HG03039 (cell line): ENCODE measurements around the gene HOXC12.

Source experiments
- ATAC-seq: cut with Tn5 transposase; IDR thresholded peaks from one replicate; pipeline ENCODE4 v1.9.1; 2021; ENCODE audit warnings: mild to moderate bottlenecking, moderate library complexity; ENCODE audit not compliant: unreplicated experiment

The HOXC12 gene

GRCh38 chr12:53954694-53955035 is at the start of gene HOXC12:
TSS of gene HOXC12 (plus strand) at chr12:53954903. CDS start at chr12:53954930, 27 bp downstream.
- no peak for ATAC-seq

- ATAC-seq: no peak
Measured at GRCh38 chr12:53907103-53907502, 47.6 kb upstream of the HOXC12 start.

GRCh38 chr12:53916788-53917655 is 37.7 kb upstream of the HOXC12 start:
- ATAC-seq: no peak

GRCh38 chr12:53924521-53925405 is 29.9 kb upstream of the HOXC12 start:
- no peak for ATAC-seq

DNA sequence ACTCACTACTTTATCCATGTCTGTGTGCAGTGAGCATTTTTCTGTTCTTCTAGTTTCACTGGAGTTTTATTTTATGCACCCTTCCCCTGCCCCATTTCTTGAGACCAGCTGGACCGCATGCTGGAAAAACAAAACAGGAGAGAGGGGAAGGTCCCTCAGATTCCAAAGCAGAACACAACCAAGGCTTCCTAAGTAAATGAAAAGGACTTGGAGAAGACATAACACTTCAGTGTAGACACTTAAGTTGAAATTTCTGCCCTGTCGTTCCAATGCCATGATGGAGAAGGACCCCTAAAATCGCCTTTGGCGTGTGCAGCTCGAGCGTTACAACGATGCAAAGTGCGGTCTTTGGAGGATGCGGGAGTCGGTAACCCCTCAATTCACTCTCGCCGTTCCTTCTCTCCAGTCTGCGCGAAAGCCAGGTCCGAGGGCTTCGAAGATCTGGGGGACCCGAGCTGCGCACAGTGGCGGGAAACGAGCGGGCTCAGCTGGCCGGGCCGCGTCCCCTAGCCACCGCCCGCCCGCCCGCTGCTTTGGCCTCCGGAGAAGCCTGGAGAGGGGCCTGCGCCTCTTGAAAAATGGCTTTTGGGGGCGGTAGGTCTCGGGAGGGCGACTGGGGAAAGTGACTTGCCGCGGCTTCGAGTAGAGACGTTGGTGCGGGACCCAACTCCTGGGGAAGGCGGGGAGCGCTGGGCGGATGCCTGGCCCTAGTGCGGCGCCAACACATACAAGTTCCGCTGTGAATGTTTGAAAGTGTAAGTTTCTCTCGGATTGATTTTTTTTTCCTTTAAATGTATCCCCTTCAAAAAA is 27.3 kb upstream of the HOXC12 start:
- no peak for ATAC-seq

DNA sequence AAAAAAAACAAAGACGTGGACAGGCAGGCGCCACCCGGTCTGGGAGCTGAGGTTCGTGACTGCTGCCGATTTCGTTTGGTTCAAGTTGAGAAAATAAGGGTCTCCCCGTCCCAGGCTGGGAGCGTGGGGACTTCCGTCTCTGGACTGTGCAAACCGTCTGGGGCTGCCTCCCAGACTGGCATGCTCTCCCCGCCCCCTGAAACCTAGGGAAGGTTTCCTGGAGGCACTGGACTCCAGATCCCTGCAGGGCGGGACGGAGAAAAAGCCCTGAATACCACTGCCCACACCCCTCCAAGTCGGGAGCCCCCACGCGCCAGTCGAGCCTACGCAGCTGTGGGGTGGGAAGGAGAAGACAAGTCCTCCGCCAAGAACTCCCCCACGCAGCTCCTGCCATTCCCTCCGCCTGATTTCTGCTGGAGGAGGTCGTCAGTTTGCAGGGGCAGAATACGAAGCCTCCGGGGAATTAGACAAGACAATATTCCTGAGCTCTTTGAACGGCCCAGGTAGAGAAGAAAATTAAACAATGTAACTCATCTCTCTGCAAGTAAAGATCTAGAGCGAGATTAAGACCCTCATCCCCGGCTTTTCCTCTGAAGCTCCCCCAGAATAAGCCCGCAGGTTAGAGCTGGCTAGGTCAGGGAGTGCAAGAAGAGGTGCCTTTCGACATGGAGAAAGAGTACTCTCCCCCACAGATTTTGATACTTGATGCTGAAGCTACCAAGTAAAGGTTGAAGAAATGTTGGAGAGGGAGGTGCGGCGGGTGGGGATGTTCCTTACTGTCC is 26.5 kb upstream of the HOXC12 start:
- no peak for ATAC-seq

DNA sequence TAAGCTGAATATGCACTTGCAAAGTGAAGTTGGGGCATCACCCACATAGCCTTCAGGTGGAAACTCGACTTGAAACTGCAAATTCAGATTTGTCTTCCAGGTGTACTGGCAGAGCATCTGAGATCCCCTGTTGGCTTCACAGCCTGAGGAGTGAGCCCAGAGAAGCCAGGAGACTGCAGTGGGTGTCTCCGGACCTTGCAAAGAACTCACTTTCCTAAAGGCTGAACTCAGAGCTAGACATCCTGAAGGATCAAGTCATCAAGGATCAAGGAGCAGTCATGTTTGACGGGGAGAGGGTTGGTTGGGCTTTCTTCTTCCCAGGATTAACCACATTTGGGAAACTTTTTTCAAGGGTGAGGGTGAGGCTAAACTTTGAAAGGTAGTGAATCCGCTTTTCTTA is 25.2 kb upstream of the HOXC12 start:
- no peak for ATAC-seq

DNA sequence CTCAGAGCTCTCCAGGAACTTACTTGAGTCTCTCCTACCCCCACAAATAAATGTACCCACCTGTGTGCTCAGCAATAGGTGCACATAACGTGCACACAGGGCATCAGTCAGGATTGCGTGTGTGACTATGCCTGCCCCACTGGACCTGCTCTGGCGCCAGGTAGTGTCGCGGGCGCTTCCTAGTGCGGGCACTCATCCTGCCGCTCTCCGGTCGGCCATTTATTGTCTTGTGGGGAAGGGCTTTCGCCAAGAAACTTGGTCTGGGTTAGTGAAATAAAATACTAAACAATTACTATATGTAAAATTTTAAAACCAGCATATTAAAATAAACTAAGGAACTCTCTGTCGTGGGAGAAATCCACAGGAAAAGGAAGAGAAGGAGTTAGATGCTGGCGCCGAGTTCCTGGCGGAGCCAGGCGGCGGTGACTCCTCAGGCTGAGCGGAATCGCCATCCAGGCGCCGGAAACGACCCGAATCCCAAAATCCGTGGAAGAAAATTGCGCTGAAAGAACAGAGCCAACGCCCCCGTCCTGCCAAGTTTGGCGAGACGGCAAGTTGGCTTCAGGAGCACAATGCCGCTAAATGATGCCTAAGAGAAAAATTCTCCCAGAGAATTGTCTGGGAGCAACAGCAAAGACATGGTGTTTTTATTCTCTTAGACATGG is 24.0 kb upstream of the HOXC12 start:
- no peak for ATAC-seq

- ATAC-seq: no peak
Measured at GRCh38 chr12:53931844-53932581, 22.7 kb upstream of the HOXC12 start.

DNA sequence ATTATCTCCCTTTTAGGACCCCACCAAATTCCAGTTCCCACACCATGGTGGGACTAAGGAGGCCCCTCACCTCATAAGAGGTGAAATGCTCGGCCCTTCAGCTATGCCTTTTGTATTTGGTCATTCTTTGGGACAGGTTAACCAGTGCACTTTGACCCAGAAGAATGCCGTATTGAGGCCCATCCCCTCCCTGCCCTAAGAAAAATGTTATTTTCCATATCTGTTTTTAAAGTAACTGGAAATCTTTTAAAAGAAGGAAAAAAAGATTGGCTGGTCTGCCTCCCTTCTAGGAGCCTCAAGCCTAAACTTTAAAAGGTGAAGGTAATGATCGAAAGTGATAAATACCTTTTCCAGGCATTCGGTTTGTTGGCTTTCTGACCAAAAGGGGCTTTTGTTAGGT is 21.8 kb upstream of the HOXC12 start:
- ATAC-seq: no peak

DNA sequence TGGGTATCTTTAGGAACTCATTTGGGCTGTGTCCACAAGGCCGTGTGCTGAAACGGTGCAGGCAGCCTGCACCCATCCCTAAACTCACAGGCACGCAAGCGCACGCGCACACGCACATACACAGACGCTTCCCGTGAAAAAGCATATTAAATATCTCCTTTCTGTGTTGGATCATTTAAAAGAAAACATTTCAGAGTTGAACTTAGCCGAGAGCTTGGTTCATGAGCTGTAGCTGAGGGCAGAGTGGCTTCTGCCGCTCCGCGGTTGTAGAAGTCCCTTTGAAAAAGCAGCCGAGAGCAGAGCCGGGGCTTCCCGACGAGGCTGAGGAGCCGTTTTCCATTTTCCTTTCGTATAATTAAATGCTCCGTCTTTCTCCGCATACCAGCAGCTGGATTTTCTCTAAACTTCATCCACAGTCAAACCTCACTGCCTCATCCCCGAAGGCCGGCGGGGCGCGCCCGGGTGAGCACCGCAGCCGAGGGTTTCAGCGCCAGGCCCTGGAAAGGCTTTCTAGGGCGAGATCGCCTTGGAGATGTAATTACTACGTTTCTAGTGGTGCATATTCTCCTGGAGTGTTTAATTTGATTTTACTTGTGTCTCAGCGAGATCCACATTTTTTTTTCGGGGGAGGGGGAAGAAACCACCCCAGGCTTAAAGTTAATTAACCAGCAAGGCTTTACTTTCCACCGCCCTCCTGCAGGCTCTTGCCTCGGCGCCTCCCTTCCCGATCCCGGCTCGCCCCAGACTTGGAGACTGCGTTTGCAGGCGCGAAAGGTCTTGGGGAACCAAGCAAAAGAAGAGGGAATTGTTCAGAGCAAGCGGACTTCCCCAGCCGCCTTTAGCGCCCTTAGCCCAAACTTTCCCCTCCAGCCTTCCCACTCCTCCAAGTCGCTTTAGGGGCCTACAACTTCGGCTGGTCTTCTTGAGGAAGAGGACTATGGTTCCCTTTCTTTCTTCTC is 19.0 kb upstream of the HOXC12 start:
- ATAC-seq: no peak

DNA sequence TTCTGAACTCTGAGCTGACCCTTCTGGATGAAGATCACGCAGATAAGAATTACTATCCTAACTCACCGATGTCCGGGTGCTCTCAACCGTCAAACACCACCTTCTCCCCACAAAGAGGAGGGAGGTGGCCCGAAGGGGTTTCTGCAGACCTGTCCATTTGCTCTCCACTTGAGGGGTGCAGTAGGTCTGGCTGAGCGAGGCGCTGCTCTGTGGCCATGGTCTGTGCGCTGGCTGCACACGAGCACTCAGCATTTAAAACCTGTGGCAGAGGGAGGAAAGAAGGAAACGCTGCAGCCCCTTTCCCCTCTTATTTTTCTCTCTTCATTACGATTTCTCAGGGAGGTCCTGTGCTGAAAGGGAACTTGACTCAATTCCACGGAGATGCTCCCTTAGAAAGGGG is 17.6 kb upstream of the HOXC12 start:
- ATAC-seq: no peak

DNA sequence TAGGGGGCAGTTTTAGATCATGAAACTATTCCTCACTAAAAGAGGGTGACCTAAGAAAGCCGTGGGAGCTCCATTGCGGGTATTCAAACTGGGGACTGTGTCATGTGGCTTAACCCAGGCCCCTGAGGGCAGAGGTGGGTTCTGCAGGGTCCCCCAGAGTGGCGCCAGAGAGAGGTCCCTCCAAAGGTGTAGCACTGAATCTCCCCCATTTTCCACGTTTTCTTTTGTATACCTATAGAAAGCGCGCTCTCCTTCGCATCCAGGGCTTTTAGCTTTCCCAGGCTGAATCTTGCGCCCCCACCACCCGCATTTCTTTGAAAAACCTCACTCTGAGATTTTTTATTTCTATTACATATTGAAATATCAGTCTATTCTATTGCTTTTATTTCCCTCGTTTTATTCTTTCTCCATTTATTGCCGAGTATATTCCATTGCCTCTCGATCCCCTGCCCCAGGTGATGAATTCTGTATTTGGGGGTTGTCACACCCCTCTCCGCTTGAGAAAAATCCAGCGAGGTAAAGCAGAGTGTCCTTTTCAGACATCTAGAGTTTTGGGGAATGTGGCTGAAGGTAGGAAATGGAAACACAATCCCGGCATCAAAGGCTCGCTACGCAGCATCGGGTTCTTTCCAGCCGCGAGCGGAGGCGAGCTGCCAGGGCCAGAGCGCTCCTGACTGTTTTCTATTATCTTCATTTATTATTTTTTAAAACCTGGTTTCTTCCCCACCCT is 16.9 kb upstream of the HOXC12 start:
- no peak for ATAC-seq

DNA sequence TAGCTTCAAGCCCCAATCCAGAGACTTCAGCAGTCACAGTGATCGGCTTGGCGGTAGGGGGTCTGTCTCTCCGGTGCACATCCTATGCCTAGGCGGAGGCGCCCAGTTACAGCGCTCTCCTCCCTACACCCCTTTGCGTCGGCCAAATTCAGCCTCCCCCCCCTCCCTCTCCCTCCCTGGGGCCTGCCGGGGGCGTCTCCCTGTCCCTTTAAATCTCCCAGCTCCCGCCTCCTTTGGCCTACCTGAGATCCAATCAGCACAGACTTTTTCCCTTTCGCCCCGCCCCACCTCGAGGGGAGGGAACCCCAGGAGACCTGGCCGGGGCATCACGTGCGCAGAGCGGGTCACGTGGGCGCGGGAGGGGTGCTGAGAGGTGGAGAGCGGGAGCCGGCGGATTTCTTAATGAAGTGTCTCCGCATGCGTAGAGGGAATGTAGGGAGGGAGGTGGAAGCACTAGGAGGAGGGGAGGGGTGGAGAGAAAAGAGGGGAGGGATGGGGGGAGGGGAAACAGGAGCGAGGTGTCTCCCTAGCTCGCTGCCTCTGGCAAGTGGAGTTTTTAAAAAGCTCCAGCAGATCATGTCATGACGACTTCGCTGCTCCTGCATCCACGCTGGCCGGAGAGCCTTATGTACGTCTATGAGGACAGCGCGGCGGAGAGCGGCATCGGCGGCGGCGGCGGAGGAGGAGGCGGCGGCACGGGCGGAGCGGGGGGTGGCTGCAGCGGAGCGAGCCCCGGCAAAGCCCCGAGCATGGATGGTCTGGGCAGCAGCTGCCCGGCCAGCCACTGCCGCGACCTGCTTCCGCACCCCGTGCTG is 16.2 kb upstream of the HOXC12 start, which contains the start of gene HOXC13:
Gene HOXC13, plus strand, starts transcription at position 506 of the 815 bp plus-strand sequence. Its CDS starts 76 bp downstream, at position 582.
- ATAC-seq: no peak

GRCh38 chr12:53939141-53940108 is 15.3 kb upstream of the HOXC12 start:
- no peak for ATAC-seq
